HG02852 (cell line): ENCODE measurements around the gene NLGN1.
A peak's percentile ranks its signal among the peaks of the same experiment; 100 is the strongest.
"Not testable (repeated sequence)": the region's sequence is repeated elsewhere in the genome, so short reads cannot be mapped to it uniquely, and the experiment has no call there.

Experiments
- ATAC-seq: cut with Tn5 transposase; IDR thresholded peaks from one replicate; pipeline ENCODE4 v1.9.1; 2021; ENCODE audit warnings: mild to moderate bottlenecking, moderate library complexity; ENCODE audit not compliant: unreplicated experiment

NLGN1 gene

DNA sequence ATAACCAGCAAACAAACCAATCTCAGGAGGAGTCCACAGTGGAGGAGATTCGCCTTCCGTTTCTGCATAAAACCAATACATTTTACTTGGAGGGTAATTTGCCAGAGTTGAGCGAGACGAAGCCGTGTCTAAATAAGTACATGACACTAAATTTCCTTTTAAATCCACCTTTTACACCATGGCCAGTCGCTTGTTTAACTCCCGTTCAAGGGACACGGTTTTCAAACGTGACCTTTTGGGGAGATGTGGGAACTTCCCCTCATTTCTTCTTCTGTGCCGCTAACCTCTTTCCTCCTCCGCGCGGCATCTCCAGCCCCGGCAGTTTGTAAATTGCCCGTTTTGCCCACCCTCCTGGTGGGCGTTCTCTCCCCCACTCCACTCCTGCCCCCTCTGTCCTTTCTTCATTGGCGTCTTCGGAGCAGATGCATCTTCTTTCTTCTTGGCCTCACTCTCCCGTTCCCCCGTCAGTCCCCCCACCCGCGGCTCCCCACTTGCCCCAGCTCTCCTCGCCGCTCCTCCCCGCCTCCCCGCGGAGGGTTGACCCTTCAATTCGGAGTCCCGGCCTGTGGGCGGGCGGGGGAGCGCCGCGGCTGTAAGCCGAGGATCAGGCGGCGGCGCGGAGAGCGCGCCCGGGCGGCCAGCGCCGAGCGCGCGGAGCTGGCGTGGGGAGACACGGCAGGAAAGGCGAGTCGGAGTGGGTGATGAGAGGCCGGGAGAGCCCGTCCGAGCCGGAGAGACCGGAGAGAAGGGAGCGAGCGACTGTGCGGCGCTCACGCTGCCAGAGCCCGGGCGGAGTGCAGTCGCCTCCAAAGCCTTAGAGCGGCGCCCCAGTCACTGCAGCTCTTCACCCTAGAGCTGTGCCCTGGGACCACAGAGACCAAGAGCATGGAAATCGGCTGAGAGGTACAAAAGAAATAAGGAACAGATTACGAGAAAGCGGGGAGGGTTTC is at the start of gene NLGN1:
NLGN1 (plus strand) TSS at position 584 of the 950 bp plus-strand sequence.
- ATAC-seq, result no peak

DNA sequence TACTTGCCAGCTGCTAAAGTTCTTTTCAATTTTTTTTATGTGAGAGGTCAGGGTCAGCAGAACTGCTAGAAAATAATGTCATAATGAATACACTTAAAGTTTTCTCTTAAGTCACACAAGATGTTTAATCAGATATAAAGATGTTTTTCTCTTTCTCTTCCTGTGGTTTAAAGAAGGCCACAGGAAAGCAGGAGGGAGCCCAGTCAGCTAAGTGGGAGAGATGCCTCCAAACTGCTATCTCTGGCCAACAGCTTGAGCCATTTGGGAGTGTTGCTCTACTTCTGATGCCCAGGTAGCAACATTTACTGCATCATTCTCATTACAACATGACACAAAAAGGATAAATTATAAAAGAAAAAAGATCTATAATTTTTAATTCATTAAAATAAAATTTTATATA is 45.7 kb upstream of the NLGN1 start:
- ATAC-seq, result no peak

DNA sequence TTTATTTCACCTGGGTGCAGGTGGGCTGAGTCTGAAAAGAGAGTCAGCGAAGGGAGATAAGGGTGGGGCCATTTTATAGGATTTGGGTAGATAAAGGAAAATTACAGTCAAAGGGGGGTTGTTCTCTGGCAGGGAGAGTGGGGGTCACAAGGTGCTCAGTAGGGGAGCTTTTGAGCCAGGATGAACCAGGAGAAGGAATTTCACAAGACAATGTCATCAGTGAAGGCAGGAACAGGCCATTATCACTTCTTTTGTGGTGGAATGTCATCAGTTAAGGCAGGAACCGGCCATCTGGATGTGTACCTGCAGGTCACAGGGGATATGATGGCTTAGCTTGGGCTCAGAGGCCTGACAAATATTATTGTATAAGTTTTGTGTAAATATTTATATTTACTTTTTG is 44.4 kb upstream of the NLGN1 start:
- ATAC-seq, result not testable (repeated sequence)

- ATAC-seq, result no peak
These were observed 43.4 kb upstream of the NLGN1 start for GRCh38 chr3:173354124-173354523.

GRCh38 chr3:173371848-173372487 is 25.6 kb upstream of the NLGN1 start:
- no peak for ATAC-seq

DNA sequence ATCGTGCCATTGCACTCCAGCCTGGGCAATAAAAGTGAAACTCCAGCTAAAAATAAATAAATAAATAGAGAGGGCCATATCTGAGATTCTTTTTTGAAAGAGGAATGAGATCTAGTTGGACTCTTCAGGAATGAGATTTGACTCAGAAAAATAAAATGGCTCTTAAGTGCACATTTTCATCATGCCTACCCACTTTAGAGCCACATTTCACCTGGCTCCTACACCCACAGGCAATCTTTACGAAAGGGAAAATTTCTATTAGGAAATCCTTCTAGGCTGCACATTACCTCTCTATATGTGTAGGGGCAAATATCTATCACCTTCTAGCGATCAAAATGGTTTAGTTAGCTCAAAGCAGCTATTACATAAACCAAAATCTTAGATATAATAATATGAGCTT is 16.9 kb upstream of the NLGN1 start:
- ATAC-seq, result no peak

- not testable (repeated sequence) for ATAC-seq
These were observed 15.6 kb upstream of the NLGN1 start for GRCh38 chr3:173381936-173382335.

GRCh38 chr3:173395073-173395411 is 2.5 kb upstream of the NLGN1 start:
- peak; percentile 44 for ATAC-seq

DNA sequence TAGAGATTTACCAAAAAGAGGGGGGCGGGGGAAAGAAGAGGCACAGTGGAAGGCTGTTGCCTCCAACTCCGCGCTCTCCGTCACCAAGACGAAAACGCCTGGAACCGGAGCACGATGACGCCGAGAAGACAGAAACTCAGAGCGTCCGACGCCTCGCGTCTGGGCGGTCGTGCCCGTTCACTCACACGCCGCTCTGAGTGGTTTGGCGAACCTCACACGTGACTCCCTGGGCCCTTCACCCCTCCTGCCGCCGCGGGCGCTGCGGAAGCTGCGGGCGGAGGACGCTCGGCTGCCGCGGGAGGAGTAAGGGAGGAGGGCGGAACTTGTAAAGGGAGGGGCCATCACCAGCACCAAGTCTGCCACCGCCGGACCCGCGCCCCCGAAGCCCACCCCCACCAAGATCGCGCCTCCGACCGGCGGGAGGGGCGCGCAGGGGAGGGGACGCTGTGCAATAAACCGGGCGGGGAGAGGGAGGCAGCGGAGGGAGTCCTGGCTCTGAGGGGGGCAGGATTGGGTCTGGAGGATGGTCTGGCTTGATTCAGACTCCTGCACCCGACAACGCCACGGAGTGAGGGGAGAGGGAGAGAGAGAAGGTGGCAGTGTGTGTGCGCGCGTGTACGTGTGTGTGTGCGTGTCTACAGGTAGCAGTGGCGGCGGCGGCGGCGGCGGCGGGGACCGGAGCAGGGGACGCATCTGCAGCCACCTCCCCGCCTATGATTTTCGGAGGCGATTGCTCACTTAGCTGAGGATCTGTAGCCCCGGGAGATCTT is 1.9 kb upstream of the NLGN1 start:
- peak; percentile 86 for ATAC-seq

DNA sequence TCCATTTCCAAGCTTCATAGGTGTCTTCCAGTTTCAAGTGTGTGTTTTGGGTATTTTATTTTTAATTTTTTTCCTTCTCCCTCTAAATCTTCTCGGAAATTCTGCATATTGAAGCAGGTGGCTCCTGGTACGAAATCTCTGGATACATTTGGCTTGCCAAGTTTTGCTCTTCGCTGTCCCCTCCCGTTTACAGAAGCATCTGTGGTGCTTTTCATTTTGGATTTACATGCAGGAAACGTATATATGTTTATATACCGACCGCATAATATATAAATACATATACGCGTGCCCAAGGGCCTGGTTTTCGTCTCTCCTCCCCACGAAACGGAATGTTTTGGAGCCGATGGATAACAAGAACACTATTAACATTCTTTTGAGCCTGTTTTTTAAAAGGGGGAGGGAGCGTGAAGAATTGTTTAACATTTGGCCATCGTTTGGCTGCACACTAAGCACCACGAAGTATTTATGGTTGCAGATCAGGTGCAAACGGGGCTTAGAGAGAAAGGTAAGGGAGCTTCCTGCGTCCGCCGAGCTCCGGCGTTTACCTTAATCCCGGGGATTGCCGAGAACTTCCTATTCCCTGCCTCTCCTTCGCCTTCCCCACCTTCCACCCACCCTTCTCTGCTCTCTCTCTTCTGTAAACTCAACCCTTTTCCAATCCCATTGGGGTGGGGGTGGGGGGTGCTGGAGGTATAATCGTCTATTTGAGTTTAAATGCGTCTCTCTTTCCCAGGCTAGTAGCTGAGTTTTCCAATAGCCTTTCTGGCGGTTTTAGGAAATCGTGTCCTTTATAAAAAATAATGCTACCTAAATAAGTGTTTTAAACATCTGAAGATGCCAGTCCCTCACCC is 1.1 kb upstream of the NLGN1 start:
- ATAC-seq, result no peak

DNA sequence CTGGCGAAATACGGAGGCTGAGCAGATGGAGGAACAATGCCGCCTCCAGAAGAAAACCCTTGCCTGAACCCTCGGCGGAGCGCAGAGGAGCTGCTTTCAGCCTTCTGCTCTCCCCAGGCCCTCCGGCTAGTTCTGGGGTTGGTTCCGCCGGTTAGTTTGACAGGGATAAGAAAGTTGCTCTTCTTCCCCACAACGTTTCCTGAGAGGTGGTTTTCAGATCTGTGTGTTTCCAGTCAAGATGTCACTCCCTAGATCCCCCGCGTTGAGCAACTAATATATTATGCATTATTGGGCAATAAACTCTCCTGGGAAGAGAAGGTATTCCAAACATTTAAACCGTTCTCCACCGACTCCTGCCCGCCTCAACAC is 551 bp downstream of the NLGN1 start:
- ATAC-seq, result no peak

DNA sequence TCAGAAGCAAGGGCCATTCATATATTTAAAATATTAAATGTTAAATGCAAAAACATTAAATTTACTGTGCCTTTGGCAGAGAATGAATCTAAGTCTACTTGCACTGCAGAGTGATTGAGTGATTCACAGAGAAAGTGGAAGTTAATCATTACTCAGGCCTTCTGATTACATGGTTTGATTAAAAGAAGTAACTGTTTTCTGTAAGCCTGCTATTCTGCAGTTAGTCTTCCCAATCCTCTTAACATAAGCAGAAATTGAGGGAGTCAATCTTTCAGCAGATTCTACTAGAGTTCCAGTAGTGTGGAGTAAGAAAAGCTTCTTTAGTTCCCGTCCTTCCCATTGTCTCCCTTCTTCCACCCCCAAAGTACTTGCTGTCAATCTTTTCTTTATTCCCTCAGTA is 1.5 kb downstream of the NLGN1 start:
- no peak for ATAC-seq

- ATAC-seq, result no peak
These were observed 3.8 kb downstream of the NLGN1 start for GRCh38 chr3:173401369-173401768.

GRCh38 chr3:173402656-173403055 is 5.1 kb downstream of the NLGN1 start:
- no peak for ATAC-seq

- ATAC-seq, result no peak
These were observed 5.8 kb downstream of the NLGN1 start for GRCh38 chr3:173403376-173403775.

GRCh38 chr3:173404156-173404555 is 6.6 kb downstream of the NLGN1 start:
- ATAC-seq, result no peak

GRCh38 chr3:173410436-173410835 is 12.9 kb downstream of the NLGN1 start:
- ATAC-seq, result no peak

GRCh38 chr3:173410849-173411248 is 13.3 kb downstream of the NLGN1 start:
- ATAC-seq, result no peak

- ATAC-seq, result no peak
These were observed 13.9 kb downstream of the NLGN1 start for GRCh38 chr3:173411375-173411973.

GRCh38 chr3:173416070-173416469 is 18.5 kb downstream of the NLGN1 start:
- no peak for ATAC-seq
